ENCODE data around the gene SLC35B3.

DNA sequence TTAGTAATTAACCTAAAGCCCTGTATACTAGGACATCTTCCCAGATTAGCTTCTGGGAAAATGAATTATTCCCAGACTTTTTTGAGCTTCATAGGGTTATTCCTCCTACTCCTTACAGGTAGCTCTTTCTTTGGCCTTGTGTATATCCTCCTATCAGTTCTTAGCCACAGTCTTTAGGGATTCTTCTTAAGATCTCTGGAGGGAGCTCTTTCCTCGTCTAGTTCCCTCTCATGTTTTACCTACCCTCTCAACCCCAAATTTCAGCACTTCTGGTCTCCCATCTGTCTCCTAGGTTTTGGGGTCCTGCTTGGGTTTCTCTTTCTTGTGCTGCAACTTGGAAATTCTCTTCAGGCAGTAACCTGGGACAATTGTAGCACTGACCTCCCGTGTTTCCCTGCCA lies 46.4 kb upstream of the SLC35B3 start:
- TF ChIP-seq POLR2A (IDR thresholded peaks at IDR 0.05) = no peak
- TF ChIP-seq, protein P1, sequence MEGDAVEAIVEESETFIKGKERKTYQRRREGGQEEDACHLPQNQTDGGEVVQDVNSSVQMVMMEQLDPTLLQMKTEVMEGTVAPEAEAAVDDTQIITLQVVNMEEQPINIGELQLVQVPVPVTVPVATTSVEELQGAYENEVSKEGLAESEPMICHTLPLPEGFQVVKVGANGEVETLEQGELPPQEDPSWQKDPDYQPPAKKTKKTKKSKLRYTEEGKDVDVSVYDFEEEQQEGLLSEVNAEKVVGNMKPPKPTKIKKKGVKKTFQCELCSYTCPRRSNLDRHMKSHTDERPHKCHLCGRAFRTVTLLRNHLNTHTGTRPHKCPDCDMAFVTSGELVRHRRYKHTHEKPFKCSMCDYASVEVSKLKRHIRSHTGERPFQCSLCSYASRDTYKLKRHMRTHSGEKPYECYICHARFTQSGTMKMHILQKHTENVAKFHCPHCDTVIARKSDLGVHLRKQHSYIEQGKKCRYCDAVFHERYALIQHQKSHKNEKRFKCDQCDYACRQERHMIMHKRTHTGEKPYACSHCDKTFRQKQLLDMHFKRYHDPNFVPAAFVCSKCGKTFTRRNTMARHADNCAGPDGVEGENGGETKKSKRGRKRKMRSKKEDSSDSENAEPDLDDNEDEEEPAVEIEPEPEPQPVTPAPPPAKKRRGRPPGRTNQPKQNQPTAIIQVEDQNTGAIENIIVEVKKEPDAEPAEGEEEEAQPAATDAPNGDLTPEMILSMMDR (IDR thresholded peaks at IDR 0.05) = no peak

Measured in adrenal gland (tissue), 5 donors.